ENCODE results near the gene HLA-DRA. TPM values are rescaled to one million over a fixed set of nuclear protein-coding genes. Genes with fewer than 3 reads are reported as not detected.
"Not testable (repeated sequence)": the region's sequence is repeated elsewhere in the genome, so short reads cannot be mapped to it uniquely, and the experiment has no call there.

The HLA-DRA gene
- total RNA-seq, 1 donor from 2014 or later, result 158 TPM

DNA sequence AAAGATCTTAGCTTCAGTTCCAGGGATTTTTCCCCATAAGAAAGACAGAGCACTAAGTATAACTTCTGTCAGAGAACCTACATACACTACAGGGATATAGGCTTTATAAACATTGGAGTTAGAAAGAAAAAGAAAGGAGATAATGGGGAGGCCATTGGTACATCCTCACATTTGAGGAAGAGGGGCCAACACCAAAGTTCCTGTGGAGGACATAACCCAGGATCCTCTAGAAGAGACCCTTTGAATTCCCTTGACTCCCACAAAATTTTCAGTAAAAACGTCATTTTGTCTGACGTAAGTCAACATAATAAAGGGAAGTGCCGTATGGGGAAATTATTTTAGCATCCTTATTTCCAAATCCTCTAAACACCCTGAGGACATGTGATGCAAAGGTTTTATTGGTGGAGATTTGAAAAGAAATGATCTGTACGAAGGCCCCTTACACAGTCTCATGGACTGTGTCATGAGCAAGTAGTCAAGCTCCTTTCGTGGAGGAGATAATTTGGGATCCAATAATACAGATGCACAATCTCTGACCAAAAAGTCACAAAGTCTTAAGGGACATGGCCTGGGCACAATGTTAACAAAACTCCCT lies 33.2 kb downstream of the HLA-DRA start:
- intact Hi-C loops (cut with DNase I), result no loop called here
- Histone ChIP-seq H3K27me3 (no peaks in the 10 kb centered on the region), H3K27ac (no peak overlapping the region), H3K36me3 (no peaks in the 10 kb centered on the region), H3K4me3 (no peak overlapping the region), H3K4me1 (no peaks in the 10 kb centered on the region), H3K9me3 (no peaks in the 10 kb centered on the region)
- TF ChIP-seq, protein P1, sequence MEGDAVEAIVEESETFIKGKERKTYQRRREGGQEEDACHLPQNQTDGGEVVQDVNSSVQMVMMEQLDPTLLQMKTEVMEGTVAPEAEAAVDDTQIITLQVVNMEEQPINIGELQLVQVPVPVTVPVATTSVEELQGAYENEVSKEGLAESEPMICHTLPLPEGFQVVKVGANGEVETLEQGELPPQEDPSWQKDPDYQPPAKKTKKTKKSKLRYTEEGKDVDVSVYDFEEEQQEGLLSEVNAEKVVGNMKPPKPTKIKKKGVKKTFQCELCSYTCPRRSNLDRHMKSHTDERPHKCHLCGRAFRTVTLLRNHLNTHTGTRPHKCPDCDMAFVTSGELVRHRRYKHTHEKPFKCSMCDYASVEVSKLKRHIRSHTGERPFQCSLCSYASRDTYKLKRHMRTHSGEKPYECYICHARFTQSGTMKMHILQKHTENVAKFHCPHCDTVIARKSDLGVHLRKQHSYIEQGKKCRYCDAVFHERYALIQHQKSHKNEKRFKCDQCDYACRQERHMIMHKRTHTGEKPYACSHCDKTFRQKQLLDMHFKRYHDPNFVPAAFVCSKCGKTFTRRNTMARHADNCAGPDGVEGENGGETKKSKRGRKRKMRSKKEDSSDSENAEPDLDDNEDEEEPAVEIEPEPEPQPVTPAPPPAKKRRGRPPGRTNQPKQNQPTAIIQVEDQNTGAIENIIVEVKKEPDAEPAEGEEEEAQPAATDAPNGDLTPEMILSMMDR (IDR thresholded peaks at IDR 0.05), result no peak
- TF ChIP-seq POLR2AphosphoS5 (IDR thresholded peaks at IDR 0.05; ENCODE audit: insufficient read depth in 1 of 2, low read depth in 1 of 2), result no peak
- TF ChIP-seq POLR2A (IDR thresholded peaks at IDR 0.05), result no peak
- no peak for DNase-seq (ENCODE audit: extremely low spot score in 2 of 2)

DNA sequence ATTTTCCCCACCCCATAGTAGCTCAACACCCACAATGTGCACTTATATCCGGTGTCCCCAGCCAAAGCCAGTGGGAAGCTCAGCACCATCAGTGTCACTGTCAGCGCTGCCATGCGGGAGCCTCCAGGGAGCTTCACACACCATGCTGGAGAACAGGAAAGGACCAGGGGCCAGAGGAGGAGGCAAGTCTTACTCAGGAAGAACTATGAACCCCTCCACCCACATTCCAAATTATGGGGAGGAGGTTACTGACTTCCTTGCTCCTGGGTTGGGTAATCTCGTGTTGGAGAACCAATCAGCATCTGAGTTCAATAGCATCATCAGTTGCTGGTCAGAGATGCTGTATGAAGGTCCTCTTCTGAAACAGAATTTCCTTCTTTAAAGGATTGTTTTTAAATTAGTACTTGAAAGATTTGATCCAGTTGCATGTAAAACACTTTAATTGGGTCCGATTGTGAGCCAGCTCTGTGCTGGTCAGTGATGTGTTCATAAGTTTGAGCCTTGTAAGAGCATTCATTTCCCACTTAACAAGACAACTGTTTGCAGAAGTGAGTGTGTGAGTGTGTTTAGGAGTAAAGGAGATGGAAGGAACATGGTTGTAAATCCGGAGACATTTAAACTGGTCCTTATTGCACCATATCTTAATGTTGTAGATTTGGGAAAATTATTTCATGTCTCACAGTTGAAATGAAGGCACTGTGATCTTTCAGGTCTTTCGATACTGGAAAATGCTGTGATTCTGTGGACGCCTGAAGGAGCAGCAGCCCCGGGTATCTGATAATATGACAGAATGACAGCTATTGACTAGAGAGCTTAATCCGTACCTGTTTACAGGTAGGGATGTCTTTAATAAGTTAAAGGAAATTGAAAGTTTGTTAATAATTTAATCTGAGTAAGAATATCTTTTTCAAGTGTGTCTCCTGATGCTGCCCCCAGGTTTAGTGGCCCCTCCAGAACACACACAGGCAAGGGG lies 34.0 kb downstream of the HLA-DRA start:
- H3K4me3 ChIP-seq; H3K27ac ChIP-seq; DNase-seq (ENCODE audit: extremely low spot score in 2 of 2); intact Hi-C loops (cut with DNase I); H3K36me3 ChIP-seq; H3K27me3 ChIP-seq; H3K4me1 ChIP-seq; H3K9me3 ChIP-seq: not testable (repeated sequence)

DNA sequence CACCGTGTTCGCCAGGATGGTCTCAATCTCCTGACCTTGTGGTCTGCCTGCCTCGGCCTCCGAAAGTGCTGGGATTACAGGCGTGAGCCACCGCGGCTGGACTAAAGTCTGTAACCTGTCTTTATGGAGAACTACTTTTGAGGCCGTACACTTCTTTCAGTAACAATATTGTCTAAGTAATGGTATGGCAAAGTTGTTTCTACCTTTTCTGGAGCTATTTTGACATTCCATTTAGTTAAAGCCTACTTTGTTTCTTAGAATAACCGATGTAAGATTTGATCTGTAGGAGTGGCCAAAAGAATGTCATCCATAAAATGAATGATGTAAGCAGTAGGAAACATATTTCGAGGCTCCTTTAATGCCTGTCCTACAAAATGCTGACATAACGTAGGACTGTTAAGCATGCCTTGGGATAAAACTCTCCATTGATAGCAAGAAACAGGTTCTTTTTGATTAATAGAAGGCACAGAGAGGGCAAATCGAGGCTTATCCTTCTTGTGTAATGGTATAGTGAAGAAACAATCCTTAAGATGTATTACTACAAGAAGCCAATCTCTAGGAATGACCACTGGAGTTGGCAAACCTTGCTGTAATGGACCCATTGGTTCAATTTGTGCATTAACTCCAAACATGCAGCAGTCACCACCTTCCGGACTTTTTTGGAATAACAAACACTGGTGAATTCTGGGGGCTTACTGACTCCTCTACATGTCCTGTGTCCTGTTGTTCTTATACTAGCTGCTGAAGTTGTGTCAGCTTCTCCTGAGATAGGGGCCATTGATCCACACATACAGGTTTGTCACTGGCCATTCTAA lies 35.9 kb downstream of the HLA-DRA start:
- no peak overlapping the region for H3K27ac ChIP-seq
- H3K4me1 ChIP-seq, result no peaks in the 10 kb centered on the region
- intact Hi-C loops (cut with DNase I), result no loop called here
- no peak overlapping the region for H3K4me3 ChIP-seq
- H3K36me3 ChIP-seq, result no peaks in the 10 kb centered on the region
- DNase-seq (ENCODE audit: extremely low spot score in 2 of 2), result no peak
- H3K9me3 ChIP-seq, result no peaks in the 10 kb centered on the region
- H3K27me3 ChIP-seq, result no peaks in the 10 kb centered on the region
- TF ChIP-seq, protein P1 (IDR thresholded peaks at IDR 0.05), result no peak
- TF ChIP-seq POLR2AphosphoS5 (IDR thresholded peaks at IDR 0.05; ENCODE audit: insufficient read depth in 1 of 2, low read depth in 1 of 2), result no peak
- TF ChIP-seq POLR2A (IDR thresholded peaks at IDR 0.05), result no peak

DNA sequence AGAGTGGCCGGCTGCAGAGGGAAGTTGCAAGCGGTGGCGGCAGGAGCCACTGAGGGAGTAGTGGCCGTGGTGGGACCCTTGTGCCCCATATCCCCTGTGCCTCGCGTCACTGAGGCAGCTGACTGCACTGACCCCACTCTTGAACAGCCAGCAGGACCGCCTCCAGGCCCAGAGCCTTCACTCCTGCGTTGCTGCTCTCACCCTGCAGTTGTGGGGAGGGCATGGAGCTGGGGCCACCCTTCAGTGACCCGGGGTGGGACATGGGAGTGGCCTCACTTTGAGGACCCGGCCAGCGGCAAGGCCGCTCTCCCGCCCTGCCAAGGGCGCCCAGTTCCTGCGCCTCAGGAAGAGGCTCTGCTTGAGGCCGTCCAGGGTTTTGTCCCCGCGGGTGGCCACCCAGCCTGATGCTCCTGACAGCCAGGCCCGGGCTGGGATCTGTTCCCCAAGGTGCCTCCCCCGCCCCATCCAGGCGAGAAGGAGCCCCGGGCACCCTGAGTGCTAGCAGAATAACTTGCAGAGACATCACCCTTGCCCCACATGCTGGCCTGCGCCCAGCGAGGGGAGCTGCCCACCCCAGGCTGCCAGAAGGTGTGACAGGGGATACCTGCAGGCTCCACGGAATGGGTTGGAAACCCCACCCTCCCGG lies 44.4 kb downstream of the HLA-DRA start:
- TF ChIP-seq POLR2AphosphoS5 (IDR thresholded peaks at IDR 0.05; ENCODE audit: insufficient read depth in 1 of 2, low read depth in 1 of 2) (no peak), POLR2A (IDR thresholded peaks at IDR 0.05) (no peak)
- TF ChIP-seq, protein P1 (IDR thresholded peaks at IDR 0.05), result no peak
- H3K4me3 ChIP-seq, result no peak overlapping the region
- no peak overlapping the region for H3K27ac ChIP-seq
- no peaks in the 10 kb centered on the region for H3K4me1 ChIP-seq
- H3K27me3 ChIP-seq, result no peaks in the 10 kb centered on the region
- no peak for DNase-seq (ENCODE audit: extremely low spot score in 2 of 2)
- intact Hi-C loops (cut with DNase I), result no loop called here
- no peaks in the 10 kb centered on the region for H3K9me3 ChIP-seq
- no peaks in the 10 kb centered on the region for H3K36me3 ChIP-seq

DNA sequence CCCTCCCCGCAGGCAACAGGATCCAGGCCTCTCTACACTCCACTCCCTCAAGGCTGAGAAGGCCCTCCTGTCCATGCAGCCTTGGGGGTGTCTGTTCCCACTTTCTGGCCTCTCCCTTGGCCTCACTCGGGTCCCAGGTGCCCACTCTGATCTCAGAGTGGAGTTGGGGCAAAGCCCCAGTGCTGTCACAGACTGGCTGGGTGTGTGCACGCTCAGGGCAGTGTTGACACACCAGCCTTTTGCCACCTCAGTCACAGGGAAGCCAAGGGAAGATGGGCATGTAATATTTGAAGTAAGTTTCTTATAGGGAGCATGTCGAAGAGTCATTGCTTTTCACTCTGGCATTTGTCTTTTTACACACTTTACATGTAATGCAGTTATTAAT lies 44.9 kb downstream of the HLA-DRA start:
- Histone ChIP-seq H3K36me3 (no peaks in the 10 kb centered on the region), H3K27ac (no peak overlapping the region), H3K9me3 (no peaks in the 10 kb centered on the region), H3K27me3 (no peaks in the 10 kb centered on the region), H3K4me1 (no peaks in the 10 kb centered on the region), H3K4me3 (no peak overlapping the region)
- DNase-seq (ENCODE audit: extremely low spot score in 2 of 2), result no peak
- TF ChIP-seq POLR2A (IDR thresholded peaks at IDR 0.05) (no peak), POLR2AphosphoS5 (IDR thresholded peaks at IDR 0.05; ENCODE audit: insufficient read depth in 1 of 2, low read depth in 1 of 2) (no peak)
- TF ChIP-seq, protein P1 (IDR thresholded peaks at IDR 0.05), result no peak
- intact Hi-C loops (cut with DNase I), result no loop called here

All from vagina (tissue), 2 donors.